HepG2 (cell line): Measurements from ENCODE around the gene MYL12B. TPM values are rescaled to one million over a fixed set of nuclear protein-coding genes. Genes with fewer than 3 reads are reported as not detected.

Experiments
- ATAD3A ChIP-seq: sonication (generic); formaldehyde crosslinking; IDR thresholded peaks from 2 replicates; pipeline ENCODE4 v1.4.0; 2020; ENCODE audit warnings: missing genetic modification reagents
- DZIP1 ChIP-seq: sonication (generic); formaldehyde crosslinking; IDR thresholded peaks from 2 replicates; pipeline ENCODE4 v1.5.0; 2020; ENCODE audit warnings: mild to moderate bottlenecking, missing genetic modification reagents
- EHMT2 ChIP-seq: fragments of 200-600 bp; sonication (generic); IDR thresholded peaks from 2 replicates; pipeline ENCODE4 v1.7.0; 2017; ENCODE audit warnings: antibody characterized with exemption, low read depth, low read length, borderline replicate concordance
- HNRNPUL1 ChIP-seq: fragments of 200-400 bp; formaldehyde crosslinking; IDR thresholded peaks from 2 replicates; pipeline ENCODE4 v1.6.1; 2017; ENCODE audit warnings: low read depth, mild to moderate bottlenecking, low read length, moderate library complexity
- KLF15 ChIP-seq: sonication (generic); formaldehyde crosslinking; IDR thresholded peaks from 2 replicates; pipeline ENCODE4 v1.8.1; 2023; ENCODE audit warnings: borderline replicate concordance, mild to moderate bottlenecking, inconsistent platforms, missing genetic modification reagents, mixed read lengths
- MAZ ChIP-seq, 2 experiments: sonication (generic) in 1 of 2; formaldehyde crosslinking in 1 of 2; IDR thresholded peaks; 2 replicates each; pipeline versions ENCODE4 v1.5.0 to v1.6.1; 2012 to 2020; ENCODE audit warnings: low read depth in 2 of 2, mild to moderate bottlenecking in 2 of 2, borderline replicate concordance in 1 of 2, improper control_type of control experiment in 1 of 2, low read length in 1 of 2, missing genetic modification reagents in 1 of 2, moderate library complexity in 1 of 2
- MED8 ChIP-seq: sonication (generic); formaldehyde crosslinking; IDR thresholded peaks from 2 replicates; pipeline ENCODE4 v1.8.1; 2023; ENCODE audit warnings: mild to moderate bottlenecking, missing genetic modification reagents; ENCODE audit not compliant: insufficient replicate concordance
- MTERF4 ChIP-seq: sonication (generic); formaldehyde crosslinking; IDR thresholded peaks from 2 replicates; pipeline ENCODE4 v1.8.0; 2023; ENCODE audit warnings: mild to moderate bottlenecking, missing genetic modification reagents
- NRL ChIP-seq: sonication (generic); formaldehyde crosslinking; IDR thresholded peaks from 2 replicates; pipeline ENCODE4 v1.5.0; 2020; ENCODE audit warnings: missing genetic modification reagents, mild to moderate bottlenecking, moderate library complexity, borderline replicate concordance
- STAT5B ChIP-seq: sonication (generic); formaldehyde crosslinking; IDR thresholded peaks from 2 replicates; pipeline ENCODE4 v1.4.0; 2020; ENCODE audit warnings: missing genetic modification reagents
- TGIF2 ChIP-seq: IDR thresholded peaks from 2 replicates; pipeline ENCODE4 v1.6.1; 2016; ENCODE audit warnings: control low read depth, missing compliant biosample characterization
- ZBTB14 ChIP-seq: sonication (generic); formaldehyde crosslinking; IDR thresholded peaks from 2 replicates; pipeline ENCODE4 v1.4.0; 2020; ENCODE audit warnings: missing genetic modification reagents
- ZBTB2 ChIP-seq: sonication (generic); formaldehyde crosslinking; IDR thresholded peaks from 2 replicates; pipeline ENCODE4 v1.8.0; 2022; ENCODE audit warnings: low read depth, missing genetic modification reagents
- ZNF335 ChIP-seq: sonication (generic); formaldehyde crosslinking; IDR thresholded peaks from 2 replicates; pipeline ENCODE4 v1.4.0; 2020; ENCODE audit warnings: missing genetic modification reagents
- ZNF354B ChIP-seq: sonication (generic); formaldehyde crosslinking; IDR thresholded peaks from 2 replicates; pipeline ENCODE4 v1.8.0; 2022; ENCODE audit warnings: mild to moderate bottlenecking, missing genetic modification reagents
- ZNF547 ChIP-seq: sonication (generic); formaldehyde crosslinking; IDR thresholded peaks from 2 replicates; pipeline ENCODE4 v1.5.1; 2020; ENCODE audit warnings: mild to moderate bottlenecking, missing genetic modification reagents
- ZNF747 ChIP-seq: sonication (generic); formaldehyde crosslinking; IDR thresholded peaks from 2 replicates; pipeline ENCODE4 v1.8.1; 2023; ENCODE audit warnings: missing genetic modification reagents, mild to moderate bottlenecking, borderline replicate concordance
- ZNF75D ChIP-seq: sonication (generic); formaldehyde crosslinking; IDR thresholded peaks from 2 replicates; pipeline ENCODE4 v1.8.1; 2023; ENCODE audit warnings: missing genetic modification reagents, mild to moderate bottlenecking, borderline replicate concordance
- ZNF883 ChIP-seq: sonication (generic); formaldehyde crosslinking; IDR thresholded peaks from 2 replicates; pipeline ENCODE4 v1.5.1; 2020; ENCODE audit warnings: mild to moderate bottlenecking, missing genetic modification reagents; ENCODE audit errors: not compliant biosample characterization
- ZSCAN20 ChIP-seq: sonication (generic); formaldehyde crosslinking; IDR thresholded peaks from 2 replicates; pipeline ENCODE4 v1.4.0; 2020; ENCODE audit warnings: missing genetic modification reagents, mild to moderate bottlenecking, borderline replicate concordance
- polyA plus RNA-seq, 8 experiments: library from polyadenylated mRNA; depleted of rRNA in 3 of 8; stranded (reverse) in 7 of 8; unstranded in 1 of 8; fragments of >200 nt; fragmentation: Illumina TruSeq in 4 of 8; extraction: Trizol in 4 of 8; gene quantifications; 2 replicates each; pipeline versions ENCODE4 v1.2.1 to v1.2.3, GENCODE V29; 2011 to 2016; ENCODE audit warnings: low read depth in 4 of 8, missing spikeins in 1 of 8, mixed read lengths in 1 of 8; ENCODE audit not compliant: insufficient read depth in 1 of 8
- total RNA-seq, 5 experiments: library from RNA; depleted of rRNA; stranded (reverse); fragments of >200 nt; fragmentation: Illumina TruSeq; extraction: Trizol; gene quantifications; 2 replicates each; pipeline ENCODE4 v1.2.3, GENCODE V29; 2016; ENCODE audit warnings: low read depth in 1 of 5

The MYL12B gene
- total and polyA plus RNA-seq, 2 of the 13 experiments (the other 11 are each of a cell fraction or from before 2014, with no cell fraction given) = 265 to 340 TPM

- TF ChIP-seq DZIP1 = 0 out of 2 replicates have a peak, but pooled peaks have one; percentile 58
- no peak for TF ChIP-seq STAT5B (CRISPR knock-in tag)
- no peak for TF ChIP-seq ZNF75D (CRISPR knock-in tag)
- TF ChIP-seq ZNF747 = no peak; the same call in 1 of the 2 replicates
- TF ChIP-seq MAZ (IDR thresholded peaks at IDR 0.05; ENCODE audit: borderline replicate concordance, low read depth, low read length) = no peak
- TF ChIP-seq MAZ (CRISPR knock-in tag; IDR thresholded peaks at IDR 0.05; ENCODE audit: low read depth) = peak; percentile 59
- TF ChIP-seq MTERF4 = no peak
- no peak for TF ChIP-seq ZBTB2 (CRISPR knock-in tag)
- TF ChIP-seq KLF15 (CRISPR knock-in tag) = no peak
- TF ChIP-seq ZNF354B (CRISPR knock-in tag) = 0 out of 2 replicates have a peak, but pooled peaks have one; percentile 36
- no peak for TF ChIP-seq ATAD3A (CRISPR knock-in tag)
- TF ChIP-seq HNRNPUL1 = no peak
- TF ChIP-seq ZBTB14 = no peak
- no peak for TF ChIP-seq MED8 (CRISPR knock-in tag)
- TF ChIP-seq TGIF2 (CRISPR knock-in tag) = peak; percentile 26; the same call in 1 of the 2 replicates
- peak; percentile 48; the same call in 1 of the 2 replicates for TF ChIP-seq NRL (CRISPR knock-in tag)
- peak; percentile 37 for TF ChIP-seq ZNF883 (CRISPR knock-in tag)
- TF ChIP-seq ZNF335 (CRISPR knock-in tag) = 0 out of 2 replicates have a peak, but pooled peaks have one; percentile 45
- no peak; the same call in 1 of the 2 replicates for TF ChIP-seq ZNF547
- TF ChIP-seq EHMT2 = peak; percentile 91; the same call in 1 of the 2 replicates
- no peak for TF ChIP-seq ZSCAN20 (CRISPR knock-in tag)
These were observed 35.4 kb downstream of the MYL12B start (continued) for GRCh38 chr18:3297025-3297984.
